GM12878 (cell line): ENCODE data around the gene CALHM1. TPM values are rescaled to one million over a fixed set of nuclear protein-coding genes. Genes with fewer than 3 reads are reported as not detected.

ENCODE experiments used
- ATAC-seq: fragments of 200-7000 bp; cut with Tn5 transposase; 3 replicates; pipeline ENCODE4 v1.9.1; 2020; ENCODE audit warnings: mild to moderate bottlenecking, moderate library complexity
- BruUV-seq: library from RNA; stranded (reverse); fragments of 400-500 nt; replicated peaks from 2 replicates; lab custom pipeline; 2021; lab: Mats Ljungman, UMichigan
- CTCF ChIA-PET: fragments of 300-600 bp; sonication (Branson Sonifier 250); formaldehyde crosslinking; extraction: SDS; loops from one replicate; lab custom pipeline; 2021; ENCODE audit warnings: inconsistent platforms; lab: Yijun Ruan, JAX
- POLR2A ChIA-PET: fragments of 350-600 bp; formaldehyde crosslinking; extraction: SDS; loops from one replicate; lab custom pipeline; 2021; ENCODE audit warnings: inconsistent platforms; lab: Charles Lee
- RAD21 ChIA-PET: fragments of 300-600 bp; sonication (Branson Sonifier 250); formaldehyde crosslinking; loops from one replicate; lab custom pipeline; 2023; ENCODE audit warnings: antibody characterized with exemption; ENCODE audit not compliant: unreplicated experiment; lab: Charles Lee
- SMC1A ChIA-PET: fragments of 300-600 bp; sonication (Branson Sonifier 250); formaldehyde crosslinking; loops from one replicate; lab custom pipeline; 2023; ENCODE audit not compliant: unreplicated experiment, uncharacterized antibody; lab: Charles Lee
- DNase-seq: peaks from one replicate; pipeline ENCODE4 v3.0.0-alpha.2; 2011; ENCODE audit warnings: low read depth, low spot score
- FAIRE-seq: peaks from 3 replicates; lab custom pipeline; 2011; peaks lifted over from hg19 to GRCh38; lab: Jason Lieb, UNC
- H2AFZ ChIP-seq: 2 replicates; pipeline ENCODE4 v1.6.0; 2011; ENCODE audit warnings: low read depth, low read length, control low read depth; ENCODE audit not compliant: control insufficient read depth
- H3K27ac ChIP-seq: 2 replicates; pipeline ENCODE4 v1.5.1; 2011; ENCODE audit warnings: control low read depth; ENCODE audit not compliant: control insufficient read depth, insufficient read depth
- H3K27me3 ChIP-seq, 2 experiments: replicated peaks in 1 of 2; 2 replicates each; pipeline versions ENCODE4 v1.6.0 to v1.6.1; 2011; ENCODE audit warnings: low read length in 1 of 2; ENCODE audit not compliant: control insufficient read depth in 2 of 2, insufficient read depth in 2 of 2
- H3K36me3 ChIP-seq, 2 experiments: 2 replicates each; pipeline ENCODE4 v1.5.1; 2011; ENCODE audit warnings: low read length in 1 of 2; ENCODE audit not compliant: control insufficient read depth in 2 of 2, insufficient read depth in 2 of 2
- H3K4me1 ChIP-seq: 2 replicates; pipeline ENCODE4 v1.6.1; 2011; ENCODE audit warnings: mild to moderate bottlenecking, low read length, moderate library complexity, mixed read lengths; ENCODE audit not compliant: control insufficient read depth, insufficient read depth
- H3K4me2 ChIP-seq: 2 replicates; pipeline ENCODE4 v1.6.0; 2011; ENCODE audit warnings: control low read depth; ENCODE audit not compliant: control insufficient read depth, insufficient read depth
- H3K4me3 ChIP-seq: fragments of 200-600 bp; sonication (generic); 2 replicates; pipeline ENCODE4 v1.5.1; 2016
- H3K79me2 ChIP-seq: 2 replicates; pipeline ENCODE4 v1.6.0; 2011; ENCODE audit warnings: low read length; ENCODE audit not compliant: control insufficient read depth, insufficient read depth
- H3K9ac ChIP-seq: 2 replicates; pipeline ENCODE4 v1.8.0; 2011; ENCODE audit warnings: low read length, control low read depth, mixed read lengths; ENCODE audit not compliant: control insufficient read depth, insufficient read depth
- H3K9me3 ChIP-seq: replicated peaks from 3 replicates; pipeline ENCODE4 v1.5.1; 2011; ENCODE audit warnings: mild to moderate bottlenecking, low read length; ENCODE audit not compliant: control insufficient read depth, insufficient read depth
- H4K20me1 ChIP-seq: 2 replicates; pipeline ENCODE4 v1.6.0; 2011; ENCODE audit not compliant: control insufficient read depth, insufficient read depth
- BACH1 ChIP-seq: fragments of 450-650 bp; IDR thresholded peaks from 2 replicates; pipeline ENCODE4 v1.6.1; 2017; ENCODE audit warnings: mild to moderate bottlenecking, borderline replicate concordance
- CHD1 ChIP-seq: IDR thresholded peaks from 2 replicates; pipeline ENCODE4 v1.6.1; 2012; ENCODE audit warnings: low read depth, low read length, improper control_type of control experiment
- ELK1 ChIP-seq: IDR thresholded peaks from 2 replicates; pipeline ENCODE4 v1.6.1; 2012; ENCODE audit warnings: low read depth, low read length, improper control_type of control experiment
- GABPA ChIP-seq: IDR thresholded peaks from 2 replicates; pipeline ENCODE4 v1.6.1; 2014; ENCODE audit warnings: antibody characterized with exemption, low read depth, mild to moderate bottlenecking, inconsistent platforms
- LARP7 ChIP-seq: fragments of 450-650 bp; IDR thresholded peaks from 2 replicates; pipeline ENCODE4 v1.6.1; 2017; ENCODE audit warnings: mild to moderate bottlenecking
- MEF2A ChIP-seq: IDR thresholded peaks from 2 replicates; pipeline ENCODE4 v1.6.1; 2011; ENCODE audit warnings: low read depth, mild to moderate bottlenecking, low read length, moderate library complexity; ENCODE audit not compliant: insufficient read depth
- MLLT1 ChIP-seq: fragments of 450-650 bp; IDR thresholded peaks from 2 replicates; pipeline ENCODE4 v1.6.1; 2016; ENCODE audit warnings: mild to moderate bottlenecking
- NKRF ChIP-seq: fragments of 450-650 bp; conservative IDR thresholded peaks from 2 replicates; pipeline ENCODE4 v1.6.1; 2017; ENCODE audit warnings: mild to moderate bottlenecking, moderate library complexity
- POLR2AphosphoS5 ChIP-seq: IDR thresholded peaks from 2 replicates; pipeline ENCODE4 v1.6.1; 2011; ENCODE audit warnings: mild to moderate bottlenecking, low read length, inconsistent platforms
- SREBF2 ChIP-seq: IDR thresholded peaks from 2 replicates; pipeline ENCODE4 v1.6.1; 2012; ENCODE audit warnings: mild to moderate bottlenecking, low read length
- TBL1XR1 ChIP-seq: IDR thresholded peaks from 2 replicates; pipeline ENCODE4 v1.6.1; 2012; ENCODE audit warnings: low read depth, low read length, improper control_type of control experiment
- ZNF622 ChIP-seq: fragments of 450-650 bp; IDR thresholded peaks from 2 replicates; pipeline ENCODE4 v1.6.1; 2017; ENCODE audit warnings: mild to moderate bottlenecking, inconsistent platforms
- WGBS: methylation state at CpG from one replicate; pipeline ENCODE4 v1.1.6; 2016; ENCODE audit warnings: low lambda C conversion rate; ENCODE audit not compliant: insufficient replicate concordance, insufficient coverage; ENCODE audit errors: missing lambda C conversion rate; 5-methylcytosine and 5-hydroxymethylcytosine counted together
- in situ Hi-C: fragments of 300-500 bp; cut with MboI; formaldehyde crosslinking; loops from 9 replicates; pipeline ENCODE4 v1.14.3; 2018; ENCODE audit warnings: mixed read lengths
- intact Hi-C: fragments of 100-400 bp; cut with micrococcal nuclease; formaldehyde crosslinking; loops from one replicate; pipeline ENCODE4 v1.14.2; 2022; ENCODE audit not compliant: unreplicated experiment
- polyA plus RNA-seq, 11 experiments: library from polyadenylated mRNA; depleted of rRNA in 4 of 11; unstranded in 6 of 11; stranded (reverse) in 5 of 11; fragments of >200 nt; fragmentation: Nextera tagmentation in 4 of 11; fragmentation: Illumina TruSeq in 1 of 11; extraction: Ambion mirVana in 4 of 11; extraction: Trizol in 1 of 11; gene quantifications; 1 replicate in 1 of 11; 2 replicates in 10 of 11; pipeline versions ENCODE4 v1.2.1 to v1.2.3, GENCODE V29; 2011 to 2016; ENCODE audit warnings: inconsistent platforms in 2 of 11, missing spikeins in 2 of 11, low read depth in 1 of 11
- total RNA-seq, 4 experiments: library from RNA; depleted of rRNA in 3 of 4; stranded (reverse); fragments of >200 nt in 3 of 4; fragmentation: Illumina TruSeq in 1 of 4; extraction: Trizol in 1 of 4; gene quantifications; 2 replicates each; pipeline versions ENCODE4 v1.2.1 to v1.2.3, GENCODE V29; 2013 to 2021
- TF ChIP-seq, protein P1 (sequence below): fragments of 450-650 bp; IDR thresholded peaks from 2 replicates; pipeline ENCODE4 v1.6.1; 2017; ENCODE audit warnings: mild to moderate bottlenecking, moderate library complexity

The CALHM1 gene
- total and polyA plus RNA-seq, 10 of the 15 experiments (the other 5 are each of a cell fraction or from before 2014, with no cell fraction given) = 0.05 to 1.7 (median 0.17) TPM

DNA sequence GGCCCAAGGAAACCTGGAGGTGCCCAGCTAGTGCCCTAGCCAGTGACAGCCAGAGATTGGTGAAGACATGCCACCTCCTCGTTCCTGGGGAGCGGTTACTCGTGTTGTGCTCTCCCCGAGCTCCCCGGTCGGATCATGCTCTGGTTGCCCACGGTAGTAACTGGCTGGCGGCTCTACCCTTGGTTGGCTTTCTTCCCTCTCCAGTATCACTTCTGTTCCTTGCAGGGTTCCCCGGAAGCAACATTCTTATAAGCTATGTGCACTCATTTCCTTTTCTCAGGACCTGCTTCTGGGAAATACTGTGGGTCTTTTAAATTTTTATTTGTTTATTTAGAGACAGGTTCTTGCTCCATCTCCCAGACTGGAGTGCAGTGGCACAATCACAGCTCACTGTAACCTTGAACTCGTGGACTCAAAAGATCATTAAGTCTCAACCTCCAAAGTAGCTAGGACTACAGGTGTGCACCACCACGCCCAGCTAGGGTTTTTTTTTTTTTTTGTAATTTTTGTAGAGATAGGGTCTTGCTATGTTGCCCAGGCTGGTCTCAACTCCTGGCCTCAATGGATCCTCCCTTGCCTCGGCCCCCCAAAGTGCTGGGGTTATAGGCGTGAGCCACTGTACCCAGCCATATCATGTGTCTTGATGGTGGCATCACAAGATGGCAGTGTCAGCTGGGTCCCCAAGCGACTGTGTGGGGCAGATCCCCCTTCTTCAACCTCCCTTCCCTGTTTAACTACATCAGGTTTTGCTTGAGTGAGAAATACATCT is 6.9 kb upstream of the CALHM1 start (continued):
- TF ChIP-seq CHD1 (no peak), ZNF622 (no peak)

DNA sequence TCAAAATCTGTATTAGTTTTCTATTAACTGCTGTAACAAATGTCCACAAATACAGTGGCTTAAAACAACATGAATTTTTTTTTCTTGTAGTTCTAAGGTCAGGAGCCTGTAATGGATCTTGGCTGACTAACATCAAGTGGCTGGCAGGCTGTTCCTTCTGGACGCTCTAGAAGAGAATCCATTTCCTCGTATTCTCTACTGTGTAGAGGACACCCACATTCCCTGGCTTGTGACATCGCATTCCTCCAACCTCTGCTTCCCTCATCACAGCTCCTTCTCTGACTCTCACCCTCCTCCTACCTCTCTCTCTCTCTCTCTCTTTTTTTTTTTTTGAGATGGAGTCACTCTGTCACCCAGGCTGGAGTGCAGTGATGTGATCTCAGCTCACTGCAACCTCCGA is 4.8 kb upstream of the CALHM1 start:
- POLR2A ChIA-PET = interaction anchor here (0.6 to 4.4 kb wide), 4 partner anchors 11 to 96 kb away, joined by 3 to 26 read pairs (median 5); partner anchors contain the start of gene CALHM2
- H3K9ac ChIP-seq = no peak overlapping the region
- ATAC-seq (no peak), FAIRE-seq (no peak), DNase-seq (no peak)
- 92% methylated on average over 4 of the region's 4 CpGs for WGBS
- intact Hi-C loops (no loop called here), in situ Hi-C loops (no loop called here)
- no peak overlapping the region for H3K4me2 ChIP-seq
- H2AFZ ChIP-seq = no peak overlapping the region
- no peak overlapping the region for H3K27ac ChIP-seq
- H3K79me2 ChIP-seq = no peaks in the 10 kb centered on the region
- H3K4me1 ChIP-seq = peaks cover 43% of the 10 kb centered on the region
- no peaks in the 10 kb centered on the region for H3K36me3 ChIP-seq
- no peak overlapping the region for H3K4me3 ChIP-seq
- H3K9me3 ChIP-seq = no peaks in the 10 kb centered on the region
- no peaks in the 10 kb centered on the region for H3K27me3 ChIP-seq
- CTCF ChIA-PET = interaction anchor here (1.0 kb wide), 1 partner anchor 13 kb away, joined by 3 read pairs; no protein-coding TSS in a partner anchor
- no TSS peak for BruUV-seq
- RAD21 ChIA-PET = interaction anchor here (0.6 to 0.7 kb wide), 3 partner anchors 13 to 285 kb away, joined by 3 to 4 read pairs (median 3); no protein-coding TSS in a partner anchor
- no peaks in the 10 kb centered on the region for H4K20me1 ChIP-seq
- SMC1A ChIA-PET = interaction anchor here (1.5 to 3.1 kb wide), 3 partner anchors 8 to 11 kb away, joined by 3 to 12 read pairs (median 8); partner anchors contain the start of gene CALHM2
- no peak for TF ChIP-seq NKRF
- TF ChIP-seq BACH1 = no peak
- no peak for TF ChIP-seq TBL1XR1
- no peak for TF ChIP-seq ELK1
- no peak for TF ChIP-seq SREBF2
- TF ChIP-seq, protein P1, sequence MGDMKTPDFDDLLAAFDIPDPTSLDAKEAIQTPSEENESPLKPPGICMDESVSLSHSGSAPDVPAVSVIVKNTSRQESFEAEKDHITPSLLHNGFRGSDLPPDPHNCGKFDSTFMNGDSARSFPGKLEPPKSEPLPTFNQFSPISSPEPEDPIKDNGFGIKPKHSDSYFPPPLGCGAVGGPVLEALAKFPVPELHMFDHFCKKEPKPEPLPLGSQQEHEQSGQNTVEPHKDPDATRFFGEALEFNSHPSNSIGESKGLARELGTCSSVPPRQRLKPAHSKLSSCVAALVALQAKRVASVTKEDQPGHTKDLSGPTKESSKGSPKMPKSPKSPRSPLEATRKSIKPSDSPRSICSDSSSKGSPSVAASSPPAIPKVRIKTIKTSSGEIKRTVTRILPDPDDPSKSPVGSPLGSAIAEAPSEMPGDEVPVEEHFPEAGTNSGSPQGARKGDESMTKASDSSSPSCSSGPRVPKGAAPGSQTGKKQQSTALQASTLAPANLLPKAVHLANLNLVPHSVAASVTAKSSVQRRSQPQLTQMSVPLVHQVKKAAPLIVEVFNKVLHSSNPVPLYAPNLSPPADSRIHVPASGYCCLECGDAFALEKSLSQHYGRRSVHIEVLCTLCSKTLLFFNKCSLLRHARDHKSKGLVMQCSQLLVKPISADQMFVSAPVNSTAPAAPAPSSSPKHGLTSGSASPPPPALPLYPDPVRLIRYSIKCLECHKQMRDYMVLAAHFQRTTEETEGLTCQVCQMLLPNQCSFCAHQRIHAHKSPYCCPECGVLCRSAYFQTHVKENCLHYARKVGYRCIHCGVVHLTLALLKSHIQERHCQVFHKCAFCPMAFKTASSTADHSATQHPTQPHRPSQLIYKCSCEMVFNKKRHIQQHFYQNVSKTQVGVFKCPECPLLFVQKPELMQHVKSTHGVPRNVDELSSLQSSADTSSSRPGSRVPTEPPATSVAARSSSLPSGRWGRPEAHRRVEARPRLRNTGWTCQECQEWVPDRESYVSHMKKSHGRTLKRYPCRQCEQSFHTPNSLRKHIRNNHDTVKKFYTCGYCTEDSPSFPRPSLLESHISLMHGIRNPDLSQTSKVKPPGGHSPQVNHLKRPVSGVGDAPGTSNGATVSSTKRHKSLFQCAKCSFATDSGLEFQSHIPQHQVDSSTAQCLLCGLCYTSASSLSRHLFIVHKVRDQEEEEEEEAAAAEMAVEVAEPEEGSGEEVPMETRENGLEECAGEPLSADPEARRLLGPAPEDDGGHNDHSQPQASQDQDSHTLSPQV = no peak
- no peak for TF ChIP-seq GABPA
- no peak for TF ChIP-seq MEF2A
- no peak for TF ChIP-seq POLR2AphosphoS5
- TF ChIP-seq LARP7 = no peak
- no peak for TF ChIP-seq MLLT1
